ENCODE measurements around the gene HYAL4.

GRCh38 chr7:123795917-123796316 lies 49.1 kb upstream of the HYAL4 start:
- TF ChIP-seq POLR2A (IDR thresholded peaks at IDR 0.05) (no peak), CTCF (IDR thresholded peaks at IDR 0.05) (no peak)
